Caco-2 (cell line): ENCODE data around the gene IFNA1. TPM values are rescaled to one million over a fixed set of nuclear protein-coding genes. Genes with fewer than 3 reads are reported as not detected.

ENCODE experiments used
- BruUV-seq: library from RNA; stranded (reverse); fragments of 400-500 nt; replicated peaks from 2 replicates; lab custom pipeline; 2021; lab: Mats Ljungman, UMichigan
- CTCF ChIA-PET: fragments of 300-600 bp; sonication (Branson Sonifier 250); formaldehyde crosslinking; loops from one replicate; lab custom pipeline; 2022; ENCODE audit warnings: antibody characterized with exemption; lab: Charles Lee
- POLR2A ChIA-PET: fragments of 300-600 bp; sonication (Branson Sonifier 250); formaldehyde crosslinking; loops from one replicate; lab custom pipeline; 2022; ENCODE audit warnings: antibody characterized with exemption; lab: Charles Lee
- DNase-seq, 2 experiments: peaks; one replicate each; pipeline versions ENCODE4 v3.0.0 to v3.0.0-alpha.2; 2020 to 2022
- H3K27me3 ChIP-seq: replicated peaks from 2 replicates; pipeline ENCODE4 v1.6.0; 2011; ENCODE audit warnings: low read length; ENCODE audit not compliant: control insufficient read depth, insufficient read depth
- H3K36me3 ChIP-seq: 2 replicates; pipeline ENCODE4 v1.5.1; 2011; ENCODE audit warnings: low read length; ENCODE audit not compliant: control insufficient read depth, insufficient read depth
- H3K4me1 ChIP-seq: fragments of 250-450 bp; sonication (Bioruptor Pico); 2 replicates; pipeline ENCODE4 v1.5.1; 2020; ENCODE audit warnings: mild to moderate bottlenecking
- H3K4me3 ChIP-seq: 2 replicates; pipeline ENCODE4 v1.5.1; 2011; ENCODE audit warnings: low read depth, mild to moderate bottlenecking, control low read depth, low read length
- H3K9me3 ChIP-seq: fragments of 250-450 bp; sonication (Bioruptor Pico); 2 replicates; pipeline ENCODE4 v1.5.1; 2020; ENCODE audit warnings: mild to moderate bottlenecking, moderate library complexity
- H3K27ac Mint-ChIP-seq: one replicate; pipeline ENCODE4 v1.8.0; 2022; ENCODE audit warnings: mixed read lengths; ENCODE audit not compliant: unreplicated experiment
- H3K27me3 Mint-ChIP-seq: one replicate; pipeline ENCODE4 v1.8.0; 2022; ENCODE audit warnings: mixed read lengths; ENCODE audit not compliant: insufficient read depth, unreplicated experiment
- H3K36me3 Mint-ChIP-seq: one replicate; pipeline ENCODE4 v1.8.0; 2022; ENCODE audit warnings: mild to moderate bottlenecking, mixed read lengths; ENCODE audit not compliant: insufficient read depth, unreplicated experiment
- H3K4me1 Mint-ChIP-seq: one replicate; pipeline ENCODE4 v1.8.0; 2022; ENCODE audit warnings: low read depth, mixed read lengths; ENCODE audit not compliant: unreplicated experiment
- H3K4me3 Mint-ChIP-seq: one replicate; pipeline ENCODE4 v1.8.0; 2022; ENCODE audit warnings: mild to moderate bottlenecking, moderate library complexity, mixed read lengths; ENCODE audit not compliant: unreplicated experiment
- H3K9me3 Mint-ChIP-seq: one replicate; pipeline ENCODE4 v1.8.0; 2022; ENCODE audit warnings: mixed read lengths; ENCODE audit not compliant: unreplicated experiment
- CTCF ChIP-seq, 2 experiments: fragments of 200-600 bp in 1 of 2; IDR thresholded peaks; 1 replicate in 1 of 2; 2 replicates in 1 of 2; pipeline versions ENCODE4 v1.5.1 to v1.8.0; 2011 to 2022; ENCODE audit warnings: antibody characterized with exemption in 1 of 2, control low read depth in 1 of 2, inconsistent platforms in 1 of 2, low read depth in 1 of 2, low read length in 1 of 2, mild to moderate bottlenecking in 1 of 2, moderate library complexity in 1 of 2; ENCODE audit not compliant: insufficient read depth in 1 of 2, severe bottlenecking in 1 of 2, unreplicated experiment in 1 of 2
- intact Hi-C: fragments of 100-400 bp; cut with micrococcal nuclease; formaldehyde crosslinking; loops from one replicate; pipeline ENCODE4 v1.10.0; 2022; ENCODE audit not compliant: unreplicated experiment
- total RNA-seq: library from RNA; stranded (reverse); gene quantifications from 2 replicates; pipeline ENCODE4 v1.2.3, GENCODE V29; 2022

IFNA1 gene
- total RNA-seq, 1 experiment from 2014 or later, result not detected

GRCh38 chr9:21404146-21404545 lies 36.1 kb upstream of the IFNA1 start:
- Mint-ChIP-seq H3K9me3 (no peaks in the 10 kb centered on the region), H3K4me1 (no peaks in the 10 kb centered on the region), H3K36me3 (no peaks in the 10 kb centered on the region), H3K27ac (no peak overlapping the region), H3K4me3 (no peak overlapping the region), H3K27me3 (peaks cover 9% of the 10 kb centered on the region)
- ChIA-PET CTCF (no interaction called here), POLR2A (no interaction called here)
- no peak for DNase-seq
- intact Hi-C loops, result no loop called here
- TF ChIP-seq CTCF (IDR thresholded peaks at IDR 0.05; ENCODE audit: insufficient read depth in 1 of 2, low read depth in 1 of 2, low read length in 1 of 2, severe bottlenecking in 1 of 2, unreplicated experiment in 1 of 2), result no peak
- Histone ChIP-seq H3K4me1 (no peaks in the 10 kb centered on the region), H3K4me3 (no peak overlapping the region), H3K9me3 (no peaks in the 10 kb centered on the region), H3K36me3 (no peaks in the 10 kb centered on the region), H3K27me3 (no peaks in the 10 kb centered on the region)
- no TSS peak for BruUV-seq

GRCh38 chr9:21408817-21409216 lies 31.4 kb upstream of the IFNA1 start, which contains the start of gene IFNA8:
IFNA8 (plus strand) TSS chr9:21409117; CDS start chr9:21409177, 60 bp downstream.
- ChIA-PET POLR2A (no interaction called here), CTCF (no interaction called here)
- Histone ChIP-seq H3K9me3 (no peaks in the 10 kb centered on the region), H3K4me3 (no peak within 1 kb of the TSS), H3K27me3 (no peaks in the 10 kb centered on the region), H3K36me3 (no peaks in the 10 kb centered on the region), H3K4me1 (no peaks in the 10 kb centered on the region)
- Mint-ChIP-seq H3K27me3 (peaks cover 14% of the 10 kb centered on the region), H3K4me3 (no peak within 1 kb of the TSS), H3K27ac (no peak within 1 kb of the TSS), H3K36me3 (no peaks in the 10 kb centered on the region), H3K9me3 (no peaks in the 10 kb centered on the region), H3K4me1 (no peaks in the 10 kb centered on the region)
- no peak for TF ChIP-seq CTCF (IDR thresholded peaks at IDR 0.05; ENCODE audit: insufficient read depth in 1 of 2, low read depth in 1 of 2, low read length in 1 of 2, severe bottlenecking in 1 of 2, unreplicated experiment in 1 of 2)
- intact Hi-C loops, result no loop called here
- no peak for DNase-seq
- no TSS peak for BruUV-seq

- H3K4me1 Mint-ChIP-seq, result no peaks in the 10 kb centered on the region
- intact Hi-C loops, result no loop called here
- ChIA-PET POLR2A (no interaction called here), CTCF (interaction anchor here (0.6 kb wide), 1 partner anchor 297 kb away, joined by 3 read pairs; no protein-coding TSS in a partner anchor)
- peaks cover 10% of the 10 kb centered on the region for H3K27me3 Mint-ChIP-seq
- DNase-seq, result no peak
- H3K27ac Mint-ChIP-seq, result no peak overlapping the region
- no TSS peak for BruUV-seq
- Histone ChIP-seq H3K27me3 (no peaks in the 10 kb centered on the region), H3K36me3 (no peaks in the 10 kb centered on the region), H3K9me3 (no peaks in the 10 kb centered on the region), H3K4me3 (no peak overlapping the region), H3K4me1 (no peaks in the 10 kb centered on the region)
- H3K9me3 Mint-ChIP-seq, result no peaks in the 10 kb centered on the region
- H3K4me3 Mint-ChIP-seq, result no peak overlapping the region
- H3K36me3 Mint-ChIP-seq, result no peaks in the 10 kb centered on the region
- TF ChIP-seq CTCF (IDR thresholded peaks at IDR 0.05; ENCODE audit: insufficient read depth in 1 of 2, low read depth in 1 of 2, low read length in 1 of 2, severe bottlenecking in 1 of 2, unreplicated experiment in 1 of 2), result no peak
Observed at GRCh38 chr9:21412107-21412506, 28.1 kb upstream of the IFNA1 start.
